A549 (cell line): ENCODE results near the gene TSGA10. TPM values are rescaled to one million over a fixed set of nuclear protein-coding genes. Genes with fewer than 3 reads are reported as not detected.

Experiments
- ATAC-seq, 2 experiments: fragments of 200-7000 bp in 1 of 2; fragments of >200 bp in 1 of 2; cut with Nextera tagmentation in 1 of 2; cut with Tn5 transposase in 1 of 2; 3 replicates each; pipeline versions ENCODE4 v1.8.0 to v1.9.1; 2018 to 2020; ENCODE audit warnings: mild to moderate bottlenecking in 1 of 2, moderate library complexity in 1 of 2
- CTCF ChIA-PET: fragments of 300-600 bp; sonication (Branson Sonifier 250); formaldehyde crosslinking; extraction: SDS; loops from one replicate; lab custom pipeline; 2021; ENCODE audit warnings: antibody characterized with exemption, inconsistent platforms; lab: Yijun Ruan, JAX
- POLR2A ChIA-PET: fragments of 350-600 bp; formaldehyde crosslinking; extraction: SDS; loops from one replicate; lab custom pipeline; 2021; ENCODE audit warnings: antibody characterized with exemption, inconsistent platforms; lab: Yijun Ruan, JAX
- DNase-seq, 2 experiments: peaks; one replicate each; pipeline versions ENCODE4 v3.0.0 to v3.0.0-alpha.2; 2011 to 2016; ENCODE audit warnings: low read depth in 1 of 2, low spot score in 1 of 2
- FAIRE-seq: peaks from 2 replicates; lab custom pipeline; 2011; peaks lifted over from hg19 to GRCh38; lab: Jason Lieb, UNC
- H3K27ac ChIP-seq, 2 experiments: fragments of >200 bp; sonication (Bioruptor Twin); formaldehyde crosslinking; 3 replicates each; pipeline ENCODE4 v1.5.1; 2016 to 2017
- H3K4me1 ChIP-seq: fragments of >200 bp; sonication (Bioruptor Twin); formaldehyde crosslinking; 3 replicates; pipeline ENCODE4 v1.6.1; 2016
- H3K4me2 ChIP-seq: fragments of >200 bp; sonication (Bioruptor Twin); formaldehyde crosslinking; 3 replicates; pipeline ENCODE4 v1.6.1; 2016
- H3K4me3 ChIP-seq: fragments of >200 bp; sonication (Bioruptor Twin); formaldehyde crosslinking; 3 replicates; pipeline ENCODE4 v1.5.1; 2016
- H3K9me3 ChIP-seq: fragments of >200 bp; sonication (Bioruptor Twin); formaldehyde crosslinking; 3 replicates; pipeline ENCODE4 v1.6.1; 2016
- BCL3 ChIP-seq: fragments of >200 bp; sonication (Bioruptor Twin); formaldehyde crosslinking; IDR thresholded peaks from 3 replicates; pipeline ENCODE4 v1.6.1; 2016
- BHLHE40 ChIP-seq: IDR thresholded peaks from 2 replicates; pipeline ENCODE4 v1.6.1; 2012; ENCODE audit warnings: low read depth, low read length, inconsistent platforms
- CEBPB ChIP-seq, 2 experiments: fragments of >200 bp in 1 of 2; sonication (Bioruptor Twin) in 1 of 2; formaldehyde crosslinking in 1 of 2; IDR thresholded peaks; 2 replicates each; pipeline ENCODE4 v1.6.1; 2012 to 2016
- CHD2 ChIP-seq: fragments of 150-350 bp; IDR thresholded peaks from 2 replicates; pipeline ENCODE4 v1.6.1; 2014; ENCODE audit warnings: low read length; ENCODE audit not compliant: partially characterized antibody
- FOSL2 ChIP-seq, 2 experiments: fragments of 450-650 bp in 1 of 2; fragments of >200 bp in 1 of 2; sonication (Bioruptor Twin) in 1 of 2; formaldehyde crosslinking; IDR thresholded peaks; 2 replicates each; pipeline versions ENCODE4 v1.5.0 to v1.6.1; 2016 to 2020; ENCODE audit warnings: mild to moderate bottlenecking in 1 of 2, moderate library complexity in 1 of 2
- GATA3 ChIP-seq: IDR thresholded peaks from 2 replicates; pipeline ENCODE4 v1.6.1; 2012; ENCODE audit warnings: borderline replicate concordance
- HDAC2 ChIP-seq: fragments of 200-600 bp; sonication (generic); IDR thresholded peaks from 2 replicates; pipeline ENCODE4 v1.6.1; 2016
- HOXB5 ChIP-seq: fragments of 250-450 bp; sonication (Bioruptor Pico); IDR thresholded peaks from 2 replicates; pipeline ENCODE4 v1.5.0; 2020; ENCODE audit warnings: mild to moderate bottlenecking, moderate library complexity
- JUN ChIP-seq, 2 experiments: fragments of >200 bp; sonication (Bioruptor Twin); formaldehyde crosslinking; IDR thresholded peaks; 2 replicates in 1 of 2; 3 replicates in 1 of 2; pipeline ENCODE4 v1.6.1; 2016 to 2017
- KDM5A ChIP-seq: fragments of 200-600 bp; sonication (generic); IDR thresholded peaks from 2 replicates; pipeline ENCODE4 v1.6.1; 2016; ENCODE audit warnings: antibody characterized with exemption, mild to moderate bottlenecking
- MYC ChIP-seq: IDR thresholded peaks from 2 replicates; pipeline ENCODE4 v1.6.1; 2012; ENCODE audit warnings: mild to moderate bottlenecking, inconsistent platforms, low read length, improper control_type of control experiment, borderline replicate concordance
- PHF8 ChIP-seq: fragments of 200-600 bp; sonication (generic); IDR thresholded peaks from 2 replicates; pipeline ENCODE4 v1.6.1; 2016; ENCODE audit warnings: low read depth, mild to moderate bottlenecking, antibody characterized with exemption, moderate library complexity, borderline replicate concordance
- POLR2A ChIP-seq: IDR thresholded peaks from 2 replicates; pipeline ENCODE4 v1.6.1; 2012; ENCODE audit warnings: mild to moderate bottlenecking, low read length
- POLR2AphosphoS2 ChIP-seq: conservative IDR thresholded peaks from 2 replicates; pipeline ENCODE4 v1.6.1; 2012; ENCODE audit warnings: low read length, improper control_type of control experiment, inconsistent platforms
- RAD21 ChIP-seq, 2 experiments: fragments of >200 bp in 1 of 2; sonication (Bioruptor Twin) in 1 of 2; formaldehyde crosslinking in 1 of 2; IDR thresholded peaks in 1 of 2; conservative IDR thresholded peaks in 1 of 2; 2 replicates in 1 of 2; 3 replicates in 1 of 2; pipeline ENCODE4 v1.6.1; 2012 to 2018; ENCODE audit warnings: inconsistent platforms in 1 of 2
- RFX5 ChIP-seq: fragments of 450-650 bp; IDR thresholded peaks from 2 replicates; pipeline ENCODE4 v1.7.1; 2014; ENCODE audit warnings: antibody characterized with exemption, mild to moderate bottlenecking, moderate library complexity
- SMC3 ChIP-seq: fragments of >200 bp; sonication (Bioruptor Twin); formaldehyde crosslinking; IDR thresholded peaks from 3 replicates; pipeline ENCODE4 v1.6.1; 2018; ENCODE audit warnings: inconsistent platforms
- USF2 ChIP-seq: fragments of 450-650 bp; IDR thresholded peaks from 2 replicates; pipeline ENCODE4 v1.6.1; 2014; ENCODE audit warnings: antibody characterized with exemption
- whole genome bisulfite sequencing: methylation state at CpG from one replicate; pipeline ENCODE4 v1.1.6; 2017; ENCODE audit errors: missing lambda C conversion rate; 5-methylcytosine and 5-hydroxymethylcytosine counted together
- polyA plus RNA-seq, 4 experiments: library from polyadenylated mRNA; depleted of rRNA in 3 of 4; stranded (reverse); fragments of >200 nt; fragmentation: RNase III in 1 of 4; extraction: RNeasy Plus Mini Kit Qiagen cat#74134 plus additional on column Dnase treatment in 1 of 4; gene quantifications; 2 replicates in 3 of 4; 3 replicates in 1 of 4; pipeline ENCODE4 v1.2.3, GENCODE V29; 2011 to 2017
- TF ChIP-seq, protein P1 (sequence below): IDR thresholded peaks from 2 replicates; pipeline ENCODE4 v1.6.1; 2012
- TF ChIP-seq, protein P2 (sequence below): fragments of 200-600 bp; sonication (generic); IDR thresholded peaks from 2 replicates; pipeline ENCODE4 v1.6.1; 2016; ENCODE audit warnings: antibody characterized with exemption, mild to moderate bottlenecking, moderate library complexity
- TF ChIP-seq, protein P3 (sequence below): IDR thresholded peaks from 2 replicates; pipeline ENCODE4 v1.6.1; 2012; ENCODE audit warnings: low read depth, borderline replicate concordance

The TSGA10 gene
- polyA plus RNA-seq, 2 of the 4 experiments (the other 2 are of a cell fraction): 4.2 to 4.3 TPM

DNA sequence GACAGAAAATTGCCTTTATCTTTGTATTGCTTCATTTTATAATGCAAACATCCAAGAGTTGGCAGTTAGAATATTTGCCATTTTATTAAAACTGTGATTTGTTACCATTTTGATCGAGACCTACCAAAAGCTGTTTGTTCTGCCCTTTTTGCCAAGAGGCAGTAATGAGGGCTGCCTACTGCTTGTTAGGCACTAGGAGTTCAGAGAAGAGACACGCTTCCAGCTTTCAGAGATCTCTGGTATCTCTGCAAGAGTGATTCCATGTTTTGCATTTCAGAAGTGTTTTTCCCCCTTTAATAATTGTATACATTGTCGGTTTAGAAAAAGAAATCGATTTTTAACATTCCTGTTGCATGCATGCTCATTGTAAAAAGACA is 26.9 kb upstream of the TSGA10 start:
- ATAC-seq (peak in 1 of 2 experiments; percentile 26; a peak in 1 of 6 replicates), DNase-seq (peak in 1 of 2 experiments; percentile 9)
- POLR2A ChIA-PET: interaction anchor here (0.7 to 2.9 kb wide), 4 partner anchors 26 to 1561 kb away, joined by 3 to 19 read pairs (median 6); partner anchors contain the start of genes EIF5B, LIPT1, TSGA10 and TXNDC9
- H3K4me3 ChIP-seq: peak overlapping the region; percentile 94
- no peak for TF ChIP-seq RAD21 (conservative IDR thresholded peaks at IDR 0.05 in 1 of 2, IDR thresholded peaks at IDR 0.05 in 1 of 2)
- TF ChIP-seq, all 56 proteins: peak for 0
- H3K27ac ChIP-seq: peak overlapping the region; percentile 80 to 91
- H3K4me2 ChIP-seq: peak overlapping the region; percentile 86
- H3K9me3 ChIP-seq: no peaks in the 10 kb centered on the region
- no peak for FAIRE-seq
- WGBS: 4% methylated on average over 4 of the region's 4 CpGs
- H3K4me1 ChIP-seq: peaks cover 26% of the 10 kb centered on the region
- CTCF ChIA-PET: no interaction called here

GRCh38 chr2:99180755-99181623 is 26.2 kb upstream of the TSGA10 start, which contains the start of the genes MITD1 and MRPL30:
Gene MITD1, minus strand, starts transcription at chr2:99181058. Its CDS starts 77 bp downstream, at chr2:99180981.
Gene MRPL30, plus strand, starts transcription at chr2:99181184. Its CDS starts 5,020 bp downstream, at chr2:99186204.
- Histone ChIP-seq H3K4me2 (peak within 1 kb of the TSS; percentile 86), H3K27ac (peak within 1 kb of the TSS; percentile 80 to 91), H3K4me3 (peak within 1 kb of the TSS; percentile 94), H3K4me1 (peaks cover 26% of the 10 kb centered on the region), H3K9me3 (no peaks in the 10 kb centered on the region)
- ChIA-PET CTCF (interaction anchor here (0.9 to 1.2 kb wide), 2 partner anchors 9 to 25 kb away, joined by 3 read pairs; no protein-coding TSS in a partner anchor), POLR2A (interaction anchor here (0.7 to 2.9 kb wide), 7 partner anchors 12 to 1561 kb away, joined by 3 to 19 read pairs (median 4); partner anchors contain the start of genes C2orf15, EIF5B, LIPT1 and TSGA10)
- no peak for TF ChIP-seq FOSL2 (IDR thresholded peaks at IDR 0.05)
- 0 out of 2 replicates have a peak, but pooled peaks have one; percentile 10 for TF ChIP-seq FOSL2 (CRISPR knock-in tag; IDR thresholded peaks at IDR 0.05)
- TF ChIP-seq KDM5A: peak; percentile 74
- TF ChIP-seq USF2: peak; percentile 90
- TF ChIP-seq, protein P1, sequence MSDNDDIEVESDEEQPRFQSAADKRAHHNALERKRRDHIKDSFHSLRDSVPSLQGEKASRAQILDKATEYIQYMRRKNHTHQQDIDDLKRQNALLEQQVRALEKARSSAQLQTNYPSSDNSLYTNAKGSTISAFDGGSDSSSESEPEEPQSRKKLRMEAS: peak; percentile 92
- TF ChIP-seq, protein P2, sequence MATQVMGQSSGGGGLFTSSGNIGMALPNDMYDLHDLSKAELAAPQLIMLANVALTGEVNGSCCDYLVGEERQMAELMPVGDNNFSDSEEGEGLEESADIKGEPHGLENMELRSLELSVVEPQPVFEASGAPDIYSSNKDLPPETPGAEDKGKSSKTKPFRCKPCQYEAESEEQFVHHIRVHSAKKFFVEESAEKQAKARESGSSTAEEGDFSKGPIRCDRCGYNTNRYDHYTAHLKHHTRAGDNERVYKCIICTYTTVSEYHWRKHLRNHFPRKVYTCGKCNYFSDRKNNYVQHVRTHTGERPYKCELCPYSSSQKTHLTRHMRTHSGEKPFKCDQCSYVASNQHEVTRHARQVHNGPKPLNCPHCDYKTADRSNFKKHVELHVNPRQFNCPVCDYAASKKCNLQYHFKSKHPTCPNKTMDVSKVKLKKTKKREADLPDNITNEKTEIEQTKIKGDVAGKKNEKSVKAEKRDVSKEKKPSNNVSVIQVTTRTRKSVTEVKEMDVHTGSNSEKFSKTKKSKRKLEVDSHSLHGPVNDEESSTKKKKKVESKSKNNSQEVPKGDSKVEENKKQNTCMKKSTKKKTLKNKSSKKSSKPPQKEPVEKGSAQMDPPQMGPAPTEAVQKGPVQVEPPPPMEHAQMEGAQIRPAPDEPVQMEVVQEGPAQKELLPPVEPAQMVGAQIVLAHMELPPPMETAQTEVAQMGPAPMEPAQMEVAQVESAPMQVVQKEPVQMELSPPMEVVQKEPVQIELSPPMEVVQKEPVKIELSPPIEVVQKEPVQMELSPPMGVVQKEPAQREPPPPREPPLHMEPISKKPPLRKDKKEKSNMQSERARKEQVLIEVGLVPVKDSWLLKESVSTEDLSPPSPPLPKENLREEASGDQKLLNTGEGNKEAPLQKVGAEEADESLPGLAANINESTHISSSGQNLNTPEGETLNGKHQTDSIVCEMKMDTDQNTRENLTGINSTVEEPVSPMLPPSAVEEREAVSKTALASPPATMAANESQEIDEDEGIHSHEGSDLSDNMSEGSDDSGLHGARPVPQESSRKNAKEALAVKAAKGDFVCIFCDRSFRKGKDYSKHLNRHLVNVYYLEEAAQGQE: peak; percentile 35; the same call in 1 of the 2 replicates
- peak; percentile 50; the same call in 1 of the 2 replicates for TF ChIP-seq GATA3
- TF ChIP-seq HOXB5: 0 out of 2 replicates have a peak, but pooled peaks have one; percentile 55
- no peak for TF ChIP-seq POLR2AphosphoS2
- peak; percentile 74; the same call in 1 of the 2 replicates for TF ChIP-seq MYC
- TF ChIP-seq RAD21 (conservative IDR thresholded peaks at IDR 0.05 in 1 of 2, IDR thresholded peaks at IDR 0.05 in 1 of 2): no peak
- TF ChIP-seq CEBPB (IDR thresholded peaks at IDR 0.05): 0 out of 4 replicates have a peak, but pooled peaks of 1 of the 2 experiments have one; percentile 22
- TF ChIP-seq POLR2A: peak; percentile 86
- peak; percentile 94 for TF ChIP-seq BCL3
- TF ChIP-seq SMC3: 0 out of 3 replicates have a peak, but pooled peaks have one; percentile 8
- TF ChIP-seq HDAC2: no peak
- TF ChIP-seq PHF8: peak; percentile 79
- no peak for TF ChIP-seq BHLHE40
- peak; percentile 17 for TF ChIP-seq CHD2
- TF ChIP-seq, protein P3, sequence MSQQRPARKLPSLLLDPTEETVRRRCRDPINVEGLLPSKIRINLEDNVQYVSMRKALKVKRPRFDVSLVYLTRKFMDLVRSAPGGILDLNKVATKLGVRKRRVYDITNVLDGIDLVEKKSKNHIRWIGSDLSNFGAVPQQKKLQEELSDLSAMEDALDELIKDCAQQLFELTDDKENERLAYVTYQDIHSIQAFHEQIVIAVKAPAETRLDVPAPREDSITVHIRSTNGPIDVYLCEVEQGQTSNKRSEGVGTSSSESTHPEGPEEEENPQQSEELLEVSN: peak; percentile 50; the same call in 1 of the 2 replicates
- peak; percentile 76 for TF ChIP-seq RFX5
- peak; percentile 85 to 95 for TF ChIP-seq JUN (IDR thresholded peaks at IDR 0.05)
- peak; percentile 93 to 97 for ATAC-seq
- peak; percentile 72 to 96 for DNase-seq
- no peak for FAIRE-seq
- WGBS: 0% methylated on average over 32 of the region's 39 CpGs
